ENCODE measurements around the gene BRSK1. TPM values are rescaled to one million over a fixed set of nuclear protein-coding genes. Genes with fewer than 3 reads are reported as not detected.

The BRSK1 gene
- total RNA-seq, 2 experiments from 2014 or later, result 2.6 to 2.7 TPM

DNA sequence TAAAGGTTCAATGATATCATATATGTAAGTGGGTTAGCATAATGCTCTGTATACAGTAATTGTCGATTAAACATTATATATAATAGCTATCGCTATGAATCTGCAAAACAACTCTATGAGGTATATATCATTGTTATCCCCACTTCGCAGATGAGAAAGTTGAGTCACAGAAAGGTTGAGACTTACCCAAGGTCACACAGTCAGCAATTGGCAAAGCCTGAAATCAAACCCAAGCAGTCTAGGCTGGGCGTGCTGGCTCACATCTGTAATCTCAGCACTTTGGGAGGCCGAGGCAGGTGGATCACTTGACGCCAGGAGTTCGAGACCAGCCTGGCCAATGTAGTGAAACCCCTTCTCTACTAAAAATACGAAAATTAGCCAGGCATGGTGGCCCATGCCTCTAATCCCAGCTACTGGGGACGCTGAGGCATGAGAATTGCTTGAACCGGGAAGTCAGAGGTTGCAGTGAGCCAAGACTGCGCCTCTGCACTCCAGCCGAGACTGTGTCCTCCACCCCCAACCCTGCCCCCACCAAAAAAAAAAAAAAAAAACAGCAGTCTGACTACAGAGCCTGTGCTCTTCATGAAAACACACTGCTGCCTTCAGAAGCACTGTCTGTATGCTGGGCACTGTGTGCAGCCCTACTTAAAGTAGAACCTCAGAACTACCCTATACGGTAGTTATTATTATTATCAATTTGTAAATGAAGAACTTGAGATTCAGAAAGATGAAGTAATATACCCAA, 5.2 kb upstream of the BRSK1 start:
- Histone ChIP-seq H3K36me3 (ENCODE audit: insufficient read depth, low read length) (peaks cover 19% of the 10 kb centered on the region), H3K4me1 (ENCODE audit: insufficient read depth, low read length) (peaks cover 40% of the 10 kb centered on the region), H3K4me3 (ENCODE audit: low read length) (no peak overlapping the region), H3K27ac (ENCODE audit: low read depth in 1 of 2, low read length in 2 of 2) (no peak overlapping the region), H3K27me3 (ENCODE audit: control insufficient read depth in 1 of 2, insufficient read depth in 2 of 2, low read length in 2 of 2) (no peaks in the 10 kb centered on the region), H3K9me3 (ENCODE audit: control insufficient read depth in 1 of 2, insufficient read depth in 1 of 2, low read length in 2 of 2) (no peaks in the 10 kb centered on the region)
- no peak for ATAC-seq (ENCODE audit: poor library complexity)
- no peaks in the 10 kb centered on the region for H3K9me3 Mint-ChIP-seq
- H3K36me3 Mint-ChIP-seq (ENCODE audit: low read depth), result peaks cover 45% of the 10 kb centered on the region
- H3K4me1 Mint-ChIP-seq (ENCODE audit: low read depth), result peaks cover 41% of the 10 kb centered on the region
- intact Hi-C loops (cut with DNase I, micrococcal nuclease), result loop anchor here in 1 of 2 experiments (1.0 kb wide), 1 partner anchor 15 kb away; no protein-coding TSS in a partner anchor
- ChIA-PET CTCF (interaction anchor here (0.8 kb wide), 1 partner anchor 61 kb away, joined by 3 read pairs; no protein-coding TSS in a partner anchor), POLR2A (interaction anchor here (3.6 to 5.9 kb wide), 2 partner anchors 19 to 23 kb away, joined by 52 to 79 read pairs; partner anchors contain the start of gene PPP6R1)
- peak overlapping the region; percentile 71 for H3K4me3 Mint-ChIP-seq
- H3K27me3 Mint-ChIP-seq, result no peaks in the 10 kb centered on the region
- TF ChIP-seq, protein P1, sequence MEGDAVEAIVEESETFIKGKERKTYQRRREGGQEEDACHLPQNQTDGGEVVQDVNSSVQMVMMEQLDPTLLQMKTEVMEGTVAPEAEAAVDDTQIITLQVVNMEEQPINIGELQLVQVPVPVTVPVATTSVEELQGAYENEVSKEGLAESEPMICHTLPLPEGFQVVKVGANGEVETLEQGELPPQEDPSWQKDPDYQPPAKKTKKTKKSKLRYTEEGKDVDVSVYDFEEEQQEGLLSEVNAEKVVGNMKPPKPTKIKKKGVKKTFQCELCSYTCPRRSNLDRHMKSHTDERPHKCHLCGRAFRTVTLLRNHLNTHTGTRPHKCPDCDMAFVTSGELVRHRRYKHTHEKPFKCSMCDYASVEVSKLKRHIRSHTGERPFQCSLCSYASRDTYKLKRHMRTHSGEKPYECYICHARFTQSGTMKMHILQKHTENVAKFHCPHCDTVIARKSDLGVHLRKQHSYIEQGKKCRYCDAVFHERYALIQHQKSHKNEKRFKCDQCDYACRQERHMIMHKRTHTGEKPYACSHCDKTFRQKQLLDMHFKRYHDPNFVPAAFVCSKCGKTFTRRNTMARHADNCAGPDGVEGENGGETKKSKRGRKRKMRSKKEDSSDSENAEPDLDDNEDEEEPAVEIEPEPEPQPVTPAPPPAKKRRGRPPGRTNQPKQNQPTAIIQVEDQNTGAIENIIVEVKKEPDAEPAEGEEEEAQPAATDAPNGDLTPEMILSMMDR (IDR thresholded peaks at IDR 0.05), result no peak
- no peak for DNase-seq
- peak overlapping the region; percentile 93 for H3K27ac Mint-ChIP-seq

DNA sequence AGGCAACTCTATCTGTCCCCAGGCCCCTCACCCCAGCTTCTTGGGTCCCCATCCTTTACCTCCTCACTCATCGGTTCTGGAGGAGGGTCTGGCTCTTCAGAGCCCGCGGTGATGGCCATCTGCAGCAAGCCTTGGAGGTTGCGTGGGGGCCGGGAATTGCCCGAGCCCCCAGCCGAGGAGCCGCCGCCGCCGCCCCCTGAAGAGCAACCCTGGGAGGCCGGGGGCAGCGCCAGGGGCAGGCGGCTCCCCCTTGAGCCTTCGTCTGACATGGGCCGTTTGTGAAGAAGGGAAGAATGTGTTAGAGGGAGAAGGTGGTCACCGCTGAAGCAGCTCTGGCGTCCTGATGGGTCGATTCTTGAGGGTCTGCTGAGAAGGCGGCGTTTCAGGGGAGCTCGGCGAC, 4.5 kb upstream of the BRSK1 start:
- peak overlapping the region; percentile 79 to 88 for H3K27ac ChIP-seq (ENCODE audit: low read depth in 1 of 2, low read length in 2 of 2)
- TF ChIP-seq, protein P1 (IDR thresholded peaks at IDR 0.05), result no peak
- H3K4me3 ChIP-seq (ENCODE audit: low read length), result peak overlapping the region; percentile 73
- POLR2A ChIA-PET, result interaction anchor here (1.0 to 5.9 kb wide), 9 partner anchors 11 to 320 kb away, joined by 3 to 79 read pairs (median 8); partner anchors contain the start of genes FIZ1, KMT5C, PPP6R1 and TMEM238
- peak overlapping the region; percentile 98 for H3K4me3 Mint-ChIP-seq
- H3K27ac Mint-ChIP-seq, result peak overlapping the region; percentile 93
- H3K36me3 Mint-ChIP-seq (ENCODE audit: low read depth), result peaks cover 42% of the 10 kb centered on the region
- H3K9me3 Mint-ChIP-seq, result no peaks in the 10 kb centered on the region
- peaks cover 42% of the 10 kb centered on the region for H3K4me1 Mint-ChIP-seq (ENCODE audit: low read depth)
- H3K9me3 ChIP-seq (ENCODE audit: control insufficient read depth in 1 of 2, insufficient read depth in 1 of 2, low read length in 2 of 2), result no peaks in the 10 kb centered on the region
- intact Hi-C loops (cut with DNase I, micrococcal nuclease), result no loop called here
- H3K27me3 Mint-ChIP-seq, result no peaks in the 10 kb centered on the region
- CTCF ChIA-PET, result interaction anchor here (1.3 to 1.6 kb wide), 2 partner anchors 13 to 25 kb away, joined by 3 to 7 read pairs; no protein-coding TSS in a partner anchor
- H3K36me3 ChIP-seq (ENCODE audit: insufficient read depth, low read length), result peaks cover 15% of the 10 kb centered on the region
- no peak for ATAC-seq (ENCODE audit: poor library complexity)
- H3K4me1 ChIP-seq (ENCODE audit: insufficient read depth, low read length), result peaks cover 41% of the 10 kb centered on the region
- H3K27me3 ChIP-seq (ENCODE audit: control insufficient read depth in 1 of 2, insufficient read depth in 2 of 2, low read length in 2 of 2), result no peaks in the 10 kb centered on the region
- DNase-seq, result no peak

DNA sequence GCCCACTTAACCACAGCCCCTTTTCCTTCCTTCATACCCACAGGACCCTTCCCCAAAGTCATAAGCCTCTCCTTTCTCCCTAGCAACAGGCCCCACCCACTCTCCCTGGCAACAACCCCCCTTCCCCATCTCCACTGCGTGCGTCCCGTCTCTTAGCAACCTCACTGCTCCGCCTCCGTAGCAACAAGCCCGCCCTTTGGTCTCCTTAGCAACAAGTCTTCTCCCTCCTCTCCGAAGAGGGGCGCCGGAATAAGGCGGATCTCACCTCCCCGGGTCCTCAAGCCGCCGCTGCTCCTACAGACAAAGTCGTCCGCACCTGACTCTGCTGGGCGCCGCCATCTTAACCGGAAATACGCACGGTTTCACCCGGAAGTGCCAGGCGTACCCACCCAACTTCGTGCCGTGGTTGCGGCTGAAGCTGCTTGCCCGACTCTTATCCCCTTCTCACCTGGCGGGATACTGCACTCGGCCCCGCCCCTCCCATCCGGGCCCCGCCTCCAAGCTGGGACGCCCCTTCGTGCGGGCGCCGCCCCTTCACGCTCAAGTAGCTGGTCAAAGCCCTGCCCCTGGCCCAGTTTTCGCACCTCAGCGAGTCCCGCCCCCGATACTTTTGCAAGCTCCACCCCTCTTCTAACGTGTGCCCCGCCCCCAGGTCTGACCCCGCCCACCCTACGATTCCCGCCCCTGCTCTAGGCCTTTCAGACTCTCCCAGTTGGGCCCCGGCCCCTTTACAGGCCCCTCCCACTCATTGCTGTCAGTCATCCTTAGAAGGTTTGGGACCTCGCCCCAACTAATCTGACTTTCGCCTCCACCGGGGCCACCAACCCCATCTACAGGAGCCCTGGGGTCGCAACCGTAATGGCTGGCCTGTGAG, 3.8 kb upstream of the BRSK1 start, which contains the start of gene HSPBP1:
Gene HSPBP1 (minus strand): TSS at position 341 of the 874 bp plus-strand sequence. CDS start 502 bp downstream, outside the sequence.
- Histone ChIP-seq H3K27ac (ENCODE audit: low read depth in 1 of 2, low read length in 2 of 2) (peak within 1 kb of the TSS; percentile 79 to 88), H3K4me1 (ENCODE audit: insufficient read depth, low read length) (peaks cover 41% of the 10 kb centered on the region), H3K9me3 (ENCODE audit: control insufficient read depth in 1 of 2, insufficient read depth in 1 of 2, low read length in 2 of 2) (no peaks in the 10 kb centered on the region), H3K36me3 (ENCODE audit: insufficient read depth, low read length) (peaks cover 15% of the 10 kb centered on the region), H3K27me3 (ENCODE audit: control insufficient read depth in 1 of 2, insufficient read depth in 2 of 2, low read length in 2 of 2) (no peaks in the 10 kb centered on the region), H3K4me3 (ENCODE audit: low read length) (peak within 1 kb of the TSS; percentile 73)
- Mint-ChIP-seq H3K27ac (peak within 1 kb of the TSS; percentile 93), H3K9me3 (no peaks in the 10 kb centered on the region), H3K36me3 (ENCODE audit: low read depth) (peaks cover 35% of the 10 kb centered on the region), H3K4me3 (peak within 1 kb of the TSS; percentile 98), H3K4me1 (ENCODE audit: low read depth) (peaks cover 42% of the 10 kb centered on the region), H3K27me3 (no peaks in the 10 kb centered on the region)
- ATAC-seq (ENCODE audit: poor library complexity), result peak; percentile 86
- intact Hi-C loops (cut with DNase I, micrococcal nuclease), result loop anchor here (1.0 to 5.0 kb wide), 2 partner anchors 21 to 317 kb away; partner anchors contain the start of genes PPP6R1 (in 2 of the 2) and FIZ1 (in 1 of the 2)
- TF ChIP-seq, protein P1 (IDR thresholded peaks at IDR 0.05), result no peak
- peak; percentile 88 to 98 (median 92) for DNase-seq
- ChIA-PET CTCF (interaction anchor here (1.3 to 1.6 kb wide), 4 partner anchors 12 to 104 kb away, joined by 3 to 8 read pairs (median 6); partner anchors contain the start of gene TMEM238), POLR2A (interaction anchor here (0.9 to 5.9 kb wide), 15 partner anchors 11 to 1143 kb away, joined by 3 to 79 read pairs (median 5); partner anchors contain the start of genes CNOT3, FIZ1, KMT5C and PPP1R12C)
